Uterus (tissue), 4 donors: Measurements from ENCODE around the gene PRKCD. TPM values are rescaled to one million over a fixed set of nuclear protein-coding genes. Genes with fewer than 3 reads are reported as not detected.

Experiments used
- DNase-seq, 2 donors: peaks; one replicate each; pipeline ENCODE4 v3.0.0-alpha.2; 2019 to 2020
- H3K27ac ChIP-seq, 2 donors: fragments of 200-600 bp; sonication (generic); 1 replicate in 1 of 2; 2 replicates in 1 of 2; pipeline ENCODE4 v1.5.1; 2016 to 2018
- H3K27me3 ChIP-seq, 2 donors: fragments of 200-600 bp; sonication (generic); one replicate each; pipeline ENCODE4 v1.5.1; 2018 to 2019; ENCODE audit warnings: control low read depth in 1 of 2
- H3K36me3 ChIP-seq, 2 donors: fragments of 200-600 bp; sonication (generic); one replicate each; pipeline ENCODE4 v1.5.1; 2019; ENCODE audit warnings: control low read depth in 1 of 2
- H3K4me1 ChIP-seq, 2 donors: fragments of 200-600 bp; sonication (generic); one replicate each; pipeline ENCODE4 v1.5.1; 2018 to 2019; ENCODE audit warnings: control low read depth in 1 of 2
- H3K4me3 ChIP-seq, 2 donors: fragments of 200-600 bp; sonication (generic); 1 replicate in 1 of 2; 2 replicates in 1 of 2; pipeline ENCODE4 v1.5.1; 2018 to 2019; ENCODE audit warnings: mild to moderate bottlenecking in 1 of 2
- H3K9me3 ChIP-seq, 2 donors: fragments of 200-600 bp; sonication (generic); one replicate each; pipeline ENCODE4 v1.5.1; 2019; ENCODE audit warnings: control low read depth in 1 of 2
- CTCF ChIP-seq, 4 experiments: fragments of 200-600 bp in 2 of 4; fragments of 450-650 bp in 2 of 4; sonication (generic) in 2 of 4; IDR thresholded peaks; one replicate each; pipeline ENCODE4 v1.5.1; 2016 to 2019; ENCODE audit warnings: antibody characterized with exemption in 4 of 4, mild to moderate bottlenecking in 2 of 4, moderate library complexity in 1 of 4
- POLR2A ChIP-seq, 2 donors: fragments of 450-650 bp; IDR thresholded peaks; one replicate each; pipeline ENCODE4 v1.6.1; 2016; ENCODE audit warnings: antibody characterized with exemption in 2 of 2, mild to moderate bottlenecking in 1 of 2, moderate library complexity in 1 of 2
- intact Hi-C: fragments of 100-400 bp; cut with DNase I; formaldehyde crosslinking; loops from one replicate; pipeline ENCODE4 v1.15.1; 2023; ENCODE audit warnings: low total_unique reads
- total RNA-seq, 4 donors: library from RNA; depleted of rRNA in 3 of 4; stranded (reverse); fragments of >200 nt in 3 of 4; gene quantifications; one replicate each; pipeline versions ENCODE4 v1.1.0 to v1.2.4, GENCODE V29; 2014 to 2023
- donor health status: DM: yes; HTN: yes; CAD: no.

Gene PRKCD
- total RNA-seq, 4 donors from 2014 or later, result under 0.01 to 16.8 (median 12.6) TPM

- no peak for DNase-seq
- no peaks in the 10 kb centered on the region for H3K36me3 ChIP-seq
- no peak overlapping the region for H3K27ac ChIP-seq
Observed at GRCh38 chr3:53234841-53235232, 73.8 kb downstream of the PRKCD start.

GRCh38 chr3:53235545-53235944, 74.5 kb downstream of the PRKCD start:
- no peaks in the 10 kb centered on the region for H3K9me3 ChIP-seq
- intact Hi-C loops, result no loop called here
- no peaks in the 10 kb centered on the region for H3K36me3 ChIP-seq
- H3K4me1 ChIP-seq, result peaks cover 0 to 9% of the 10 kb centered on the region in 2 donors
- no peak overlapping the region for H3K4me3 ChIP-seq
- TF ChIP-seq POLR2A (IDR thresholded peaks at IDR 0.05) (no peak), CTCF (IDR thresholded peaks at IDR 0.05) (no peak)
- H3K27me3 ChIP-seq, result no peaks in the 10 kb centered on the region
- H3K27ac ChIP-seq, result peak overlapping the region in 1 of 2 donors; percentile 28
- no peak for DNase-seq

More at GRCh38 chr3:53234841-53235232, 73.8 kb downstream of the PRKCD start:
- H3K9me3 ChIP-seq, result no peaks in the 10 kb centered on the region
- no peaks in the 10 kb centered on the region for H3K27me3 ChIP-seq
- peaks cover 0 to 9% of the 10 kb centered on the region in 2 donors for H3K4me1 ChIP-seq
- no peak for TF ChIP-seq POLR2A (IDR thresholded peaks at IDR 0.05)
- no peak for TF ChIP-seq CTCF (IDR thresholded peaks at IDR 0.05)
- intact Hi-C loops, result no loop called here
- no peak overlapping the region for H3K4me3 ChIP-seq

GRCh38 chr3:53236112-53236841, 75.3 kb downstream of the PRKCD start:
- H3K4me1 ChIP-seq, result peaks cover 0 to 9% of the 10 kb centered on the region in 2 donors
- H3K27me3 ChIP-seq, result no peaks in the 10 kb centered on the region
- TF ChIP-seq POLR2A (IDR thresholded peaks at IDR 0.05) (no peak), CTCF (IDR thresholded peaks at IDR 0.05) (no peak)
- H3K27ac ChIP-seq, result peak overlapping the region; percentile 28 to 40
- no peaks in the 10 kb centered on the region for H3K36me3 ChIP-seq
- no peaks in the 10 kb centered on the region for H3K9me3 ChIP-seq
- intact Hi-C loops, result no loop called here
- H3K4me3 ChIP-seq, result no peak overlapping the region
- DNase-seq, result peak; percentile 32 to 37

GRCh38 chr3:53238051-53238850, 77.2 kb downstream of the PRKCD start:
- DNase-seq, result no peak
- intact Hi-C loops, result no loop called here
- no peak for TF ChIP-seq POLR2A (IDR thresholded peaks at IDR 0.05)
- no peak for TF ChIP-seq CTCF (IDR thresholded peaks at IDR 0.05)
- Histone ChIP-seq H3K27ac (no peak overlapping the region), H3K4me1 (peaks cover 0 to 9% of the 10 kb centered on the region in 2 donors), H3K9me3 (no peaks in the 10 kb centered on the region), H3K36me3 (no peaks in the 10 kb centered on the region), H3K27me3 (no peaks in the 10 kb centered on the region), H3K4me3 (no peak overlapping the region)

GRCh38 chr3:53238886-53239285, 77.9 kb downstream of the PRKCD start:
- Histone ChIP-seq H3K4me3 (no peak overlapping the region), H3K4me1 (peaks cover 0 to 9% of the 10 kb centered on the region in 2 donors), H3K27me3 (no peaks in the 10 kb centered on the region), H3K9me3 (no peaks in the 10 kb centered on the region), H3K27ac (no peak overlapping the region), H3K36me3 (no peaks in the 10 kb centered on the region)
- TF ChIP-seq POLR2A (IDR thresholded peaks at IDR 0.05) (no peak), CTCF (IDR thresholded peaks at IDR 0.05) (no peak)
- no peak for DNase-seq
- intact Hi-C loops, result no loop called here
